CD8-positive, alpha-beta memory T cell (primary cell): ENCODE data around the gene VASH2. TPM values are rescaled to one million over a fixed set of nuclear protein-coding genes. Genes with fewer than 3 reads are reported as not detected.

ENCODE experiments used
- CTCF ChIA-PET: fragments of 350-600 bp; sonication (Branson Sonifier 250); formaldehyde crosslinking; loops from one replicate; lab custom pipeline; 2021; ENCODE audit warnings: antibody characterized with exemption; lab: Charles Lee
- POLR2A ChIA-PET: fragments of 350-600 bp; sonication (Branson Sonifier 250); formaldehyde crosslinking; loops from one replicate; lab custom pipeline; 2021; ENCODE audit warnings: antibody characterized with exemption; lab: Charles Lee
- DNase-seq, 5 donors: peaks; one replicate each; pipeline versions ENCODE4 v3.0.0 to v3.0.0-alpha.2; 2020 to 2022; ENCODE audit warnings: mixed read lengths in 1 of 5
- H3K27ac ChIP-seq: one replicate; pipeline ENCODE4 v1.7.0; 2013; ENCODE audit warnings: low read depth, mild to moderate bottlenecking, low read length, moderate library complexity
- H3K27me3 ChIP-seq: 2 replicates; pipeline ENCODE4 v1.7.0; 2013; ENCODE audit warnings: low read length, mild to moderate bottlenecking; ENCODE audit not compliant: insufficient read depth, poor library complexity, severe bottlenecking
- H3K36me3 ChIP-seq: 2 replicates; pipeline ENCODE4 v1.7.0; 2013; ENCODE audit warnings: mild to moderate bottlenecking, low read length, moderate library complexity; ENCODE audit not compliant: insufficient read depth
- H3K4me1 ChIP-seq: 2 replicates; pipeline ENCODE4 v1.7.0; 2013; ENCODE audit warnings: mild to moderate bottlenecking, low read length, moderate library complexity; ENCODE audit not compliant: insufficient read depth
- H3K4me3 ChIP-seq: 2 replicates; pipeline ENCODE4 v1.7.0; 2013; ENCODE audit warnings: mild to moderate bottlenecking, low read length
- H3K9me3 ChIP-seq: 2 replicates; pipeline ENCODE4 v1.7.0; 2013; ENCODE audit warnings: mild to moderate bottlenecking, low read length
- H3K27ac Mint-ChIP-seq, 8 donors: one replicate each; pipeline ENCODE4 v1.8.0; 2020 to 2021; ENCODE audit warnings: mixed read lengths in 8 of 8, mild to moderate bottlenecking in 6 of 8, inconsistent platforms in 3 of 8, moderate library complexity in 3 of 8
- H3K27me3 Mint-ChIP-seq, 2 donors: one replicate each; pipeline ENCODE4 v1.8.0; 2020 to 2021; ENCODE audit warnings: mixed read lengths in 2 of 2, mild to moderate bottlenecking in 1 of 2, moderate library complexity in 1 of 2
- H3K36me3 Mint-ChIP-seq, 3 donors: one replicate each; pipeline ENCODE4 v1.8.0; 2020 to 2021; ENCODE audit warnings: mixed read lengths in 3 of 3, inconsistent platforms in 1 of 3, mild to moderate bottlenecking in 1 of 3
- H3K4me1 Mint-ChIP-seq, 3 donors: one replicate each; pipeline ENCODE4 v1.8.0; 2020 to 2021; ENCODE audit warnings: mixed read lengths in 3 of 3, inconsistent platforms in 1 of 3, mild to moderate bottlenecking in 1 of 3
- H3K4me3 Mint-ChIP-seq, 7 donors: one replicate each; pipeline ENCODE4 v1.8.0; 2020 to 2021; ENCODE audit warnings: mixed read lengths in 7 of 7, mild to moderate bottlenecking in 6 of 7, moderate library complexity in 4 of 7, inconsistent platforms in 2 of 7
- H3K9me3 Mint-ChIP-seq, 5 donors: one replicate each; pipeline ENCODE4 v1.8.0; 2020 to 2022; ENCODE audit warnings: mixed read lengths in 5 of 5, mild to moderate bottlenecking in 3 of 5, moderate library complexity in 2 of 5, inconsistent platforms in 1 of 5
- polyA plus RNA-seq: library from polyadenylated mRNA; unstranded; fragments of 300-500 nt; fragmentation: Illumina TruSeq; gene quantifications from one replicate; pipeline ENCODE4 v1.2.3, GENCODE V29; 2021
- total RNA-seq, 2 experiments: library from RNA; stranded (reverse); gene quantifications; one replicate each; pipeline ENCODE4 v1.2.3, GENCODE V29; 2021

Gene VASH2
- total and polyA plus RNA-seq, 3 experiments from 2014 or later = 0.07 to 0.18 TPM; not detected in 1

- Histone ChIP-seq H3K27ac (no peak overlapping the region), H3K36me3 (no peaks in the 10 kb centered on the region), H3K27me3 (no peaks in the 10 kb centered on the region), H3K4me3 (no peak overlapping the region), H3K4me1 (no peaks in the 10 kb centered on the region), H3K9me3 (no peaks in the 10 kb centered on the region)
- no peak for DNase-seq
- CTCF ChIA-PET = interaction anchor here (1.6 kb wide), 1 partner anchor 14 kb away, joined by 4 read pairs; no protein-coding TSS in a partner anchor
- H3K27ac Mint-ChIP-seq = no peak overlapping the region
- H3K4me1 Mint-ChIP-seq = peaks cover 0 to 4% (median 0%) of the 10 kb centered on the region in 3 donors
- no peaks in the 10 kb centered on the region for H3K9me3 Mint-ChIP-seq
- H3K36me3 Mint-ChIP-seq = peaks cover 0 to 2% (median 0%) of the 10 kb centered on the region in 3 donors
- H3K4me3 Mint-ChIP-seq = no peak overlapping the region
- POLR2A ChIA-PET = no interaction called here
- H3K27me3 Mint-ChIP-seq = peaks cover 6 to 10% of the 10 kb centered on the region in 2 donors
These were observed 30.7 kb downstream of the VASH2 start for GRCh38 chr1:212981025-212981495.

GRCh38 chr1:212981571-212982328 is 31.4 kb downstream of the VASH2 start:
- Mint-ChIP-seq H3K36me3 (peaks cover 0 to 2% (median 0%) of the 10 kb centered on the region in 3 donors), H3K4me1 (peaks cover 0 to 4% (median 0%) of the 10 kb centered on the region in 3 donors), H3K4me3 (no peak overlapping the region), H3K9me3 (no peaks in the 10 kb centered on the region), H3K27me3 (peaks cover 5 to 6% of the 10 kb centered on the region in 2 donors), H3K27ac (no peak overlapping the region)
- H3K27ac ChIP-seq = no peak overlapping the region
- DNase-seq = no peak
- H3K4me3 ChIP-seq = no peak overlapping the region
- no peaks in the 10 kb centered on the region for H3K27me3 ChIP-seq
- POLR2A ChIA-PET = no interaction called here
- CTCF ChIA-PET = no interaction called here
- no peaks in the 10 kb centered on the region for H3K4me1 ChIP-seq
- H3K36me3 ChIP-seq = no peaks in the 10 kb centered on the region
- H3K9me3 ChIP-seq = no peaks in the 10 kb centered on the region

- H3K4me3 Mint-ChIP-seq = no peak overlapping the region
- H3K9me3 Mint-ChIP-seq = no peaks in the 10 kb centered on the region
- peaks cover 0 to 4% (median 0%) of the 10 kb centered on the region in 3 donors for H3K4me1 Mint-ChIP-seq
- no peaks in the 10 kb centered on the region for H3K4me1 ChIP-seq
- no peaks in the 10 kb centered on the region for H3K27me3 ChIP-seq
- peaks cover 5% of the 10 kb centered on the region in 2 donors for H3K27me3 Mint-ChIP-seq
- DNase-seq = no peak
- no peaks in the 10 kb centered on the region for H3K36me3 ChIP-seq
- H3K4me3 ChIP-seq = no peak overlapping the region
- POLR2A ChIA-PET = no interaction called here
- no peaks in the 10 kb centered on the region for H3K9me3 ChIP-seq
- peaks cover 0 to 2% (median 0%) of the 10 kb centered on the region in 3 donors for H3K36me3 Mint-ChIP-seq
- H3K27ac ChIP-seq = no peak overlapping the region
- CTCF ChIA-PET = no interaction called here
- peak overlapping the region in 1 of 8 donors; percentile 19 for H3K27ac Mint-ChIP-seq
These were observed 32.2 kb downstream of the VASH2 start for GRCh38 chr1:212982430-212983152.

GRCh38 chr1:212983482-212983881 is 33.1 kb downstream of the VASH2 start:
- ChIA-PET POLR2A (no interaction called here), CTCF (no interaction called here)

GRCh38 chr1:212984522-212985291 is 34.4 kb downstream of the VASH2 start:
- Histone ChIP-seq H3K4me1 (no peaks in the 10 kb centered on the region), H3K36me3 (no peaks in the 10 kb centered on the region), H3K27me3 (no peaks in the 10 kb centered on the region), H3K27ac (no peak overlapping the region), H3K9me3 (no peaks in the 10 kb centered on the region), H3K4me3 (no peak overlapping the region)
- POLR2A ChIA-PET = no interaction called here
- Mint-ChIP-seq H3K9me3 (no peaks in the 10 kb centered on the region), H3K36me3 (peaks cover 0 to 10% (median 2%) of the 10 kb centered on the region in 3 donors), H3K27ac (peak overlapping the region in 1 of 8 donors; percentile 63), H3K4me1 (peaks cover 0 to 6% (median 0%) of the 10 kb centered on the region in 3 donors), H3K4me3 (no peak overlapping the region), H3K27me3 (peaks cover 0 to 3% of the 10 kb centered on the region in 2 donors)
- DNase-seq = no peak
- CTCF ChIA-PET = no interaction called here

More at GRCh38 chr1:212983482-212983881, 33.1 kb downstream of the VASH2 start:
- Mint-ChIP-seq H3K27ac (peak overlapping the region in 1 of 8 donors; percentile 67), H3K4me3 (no peak overlapping the region), H3K36me3 (peaks cover 0 to 2% (median 0%) of the 10 kb centered on the region in 3 donors), H3K4me1 (peaks cover 0 to 4% (median 0%) of the 10 kb centered on the region in 3 donors), H3K27me3 (peaks cover 3 to 5% of the 10 kb centered on the region in 2 donors), H3K9me3 (no peaks in the 10 kb centered on the region)
- H3K4me1 ChIP-seq = no peaks in the 10 kb centered on the region
- H3K4me3 ChIP-seq = no peak overlapping the region
- H3K27me3 ChIP-seq = no peaks in the 10 kb centered on the region
- DNase-seq = no peak
- H3K9me3 ChIP-seq = no peaks in the 10 kb centered on the region
- no peaks in the 10 kb centered on the region for H3K36me3 ChIP-seq
- no peak overlapping the region for H3K27ac ChIP-seq

- peaks cover 0 to 2% of the 10 kb centered on the region in 2 donors for H3K27me3 Mint-ChIP-seq
- H3K4me1 Mint-ChIP-seq = peaks cover 0 to 11% (median 2%) of the 10 kb centered on the region in 3 donors
- H3K9me3 Mint-ChIP-seq = no peaks in the 10 kb centered on the region
- H3K4me1 ChIP-seq = no peaks in the 10 kb centered on the region
- H3K27ac Mint-ChIP-seq = peak overlapping the region in 2 of 8 donors; percentile 39 to 66
- no peaks in the 10 kb centered on the region for H3K9me3 ChIP-seq
- H3K36me3 ChIP-seq = no peaks in the 10 kb centered on the region
- H3K27ac ChIP-seq = no peak overlapping the region
- ChIA-PET CTCF (interaction anchor here (1.1 to 1.5 kb wide), 2 partner anchors 172 to 322 kb away, joined by 3 to 5 read pairs; no protein-coding TSS in a partner anchor), POLR2A (interaction anchor here (0.6 kb wide), 1 partner anchor 172 kb away, joined by 4 read pairs; no protein-coding TSS in a partner anchor)
- H3K4me3 ChIP-seq = no peak overlapping the region
- peaks cover 0 to 22% (median 0%) of the 10 kb centered on the region in 3 donors for H3K36me3 Mint-ChIP-seq
- H3K27me3 ChIP-seq = no peaks in the 10 kb centered on the region
- no peak for DNase-seq
- no peak overlapping the region for H3K4me3 Mint-ChIP-seq
These were observed 36.2 kb downstream of the VASH2 start for GRCh38 chr1:212986551-212986950.

- H3K9me3 ChIP-seq = no peaks in the 10 kb centered on the region
- POLR2A ChIA-PET = no interaction called here
- peaks cover 0 to 8% (median 2%) of the 10 kb centered on the region in 3 donors for H3K4me1 Mint-ChIP-seq
- H3K4me3 ChIP-seq = no peak overlapping the region
- no peak overlapping the region for H3K4me3 Mint-ChIP-seq
- no peaks in the 10 kb centered on the region for H3K27me3 ChIP-seq
- H3K27ac Mint-ChIP-seq = no peak overlapping the region
- H3K27ac ChIP-seq = no peak overlapping the region
- CTCF ChIA-PET = interaction anchor here (0.9 to 1.5 kb wide), 2 partner anchors 323 to 358 kb away, joined by 3 to 5 read pairs; no protein-coding TSS in a partner anchor
- H3K36me3 ChIP-seq = no peaks in the 10 kb centered on the region
- peaks cover 0 to 28% (median 4%) of the 10 kb centered on the region in 3 donors for H3K36me3 Mint-ChIP-seq
- no peaks in the 10 kb centered on the region for H3K9me3 Mint-ChIP-seq
- no peaks in the 10 kb centered on the region for H3K4me1 ChIP-seq
- H3K27me3 Mint-ChIP-seq = peaks cover 0 to 2% of the 10 kb centered on the region in 2 donors
- DNase-seq = no peak
These were observed 37.5 kb downstream of the VASH2 start for GRCh38 chr1:212987702-212988322.
